NCI-H748 (cell line): Measurements from ENCODE around the gene SYN1.
A peak's percentile ranks its signal among the peaks of the same experiment; 100 is the strongest.

Experiments used
- DNase-seq: peaks from one replicate; lab custom pipeline; 2025; ENCODE audit not compliant: unreplicated experiment; lab: John Stamatoyannopoulos, UW

SYN1 gene

DNA sequence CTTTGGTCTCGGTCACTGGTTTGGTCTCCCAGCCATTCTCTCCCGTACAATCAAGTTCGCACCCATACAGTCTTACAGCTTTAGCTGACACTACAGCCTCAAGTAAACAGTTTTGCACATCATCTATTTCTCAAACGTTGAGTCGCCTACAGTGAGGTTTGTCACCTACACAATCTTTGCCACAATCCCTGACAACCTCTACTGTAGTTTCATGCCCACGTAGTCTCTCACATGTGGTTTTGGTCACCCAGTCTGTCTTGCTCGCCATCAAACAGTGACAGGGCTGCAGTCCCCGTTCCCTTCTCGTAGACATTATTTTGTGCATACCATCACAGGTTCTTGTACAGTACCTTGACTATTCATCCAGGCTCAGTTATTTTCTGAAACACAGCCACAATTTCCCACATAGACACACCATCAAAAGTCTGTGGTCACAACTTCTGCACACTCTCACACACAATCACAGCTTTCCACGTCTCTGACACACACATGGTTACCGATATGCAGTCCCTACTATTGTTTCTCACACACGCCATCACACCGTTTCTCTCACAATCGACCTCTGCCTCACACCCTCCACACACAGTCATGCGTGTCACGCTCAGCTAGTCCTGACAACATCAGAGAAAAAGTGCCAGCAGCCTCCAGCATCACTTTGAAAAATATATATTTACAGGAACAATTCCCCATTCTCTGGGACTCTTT is 15.4 kb upstream of the SYN1 start:
- no peak for DNase-seq

GRCh38 chrX:47633689-47634590 is 14.3 kb upstream of the SYN1 start:
- no peak for DNase-seq

DNA sequence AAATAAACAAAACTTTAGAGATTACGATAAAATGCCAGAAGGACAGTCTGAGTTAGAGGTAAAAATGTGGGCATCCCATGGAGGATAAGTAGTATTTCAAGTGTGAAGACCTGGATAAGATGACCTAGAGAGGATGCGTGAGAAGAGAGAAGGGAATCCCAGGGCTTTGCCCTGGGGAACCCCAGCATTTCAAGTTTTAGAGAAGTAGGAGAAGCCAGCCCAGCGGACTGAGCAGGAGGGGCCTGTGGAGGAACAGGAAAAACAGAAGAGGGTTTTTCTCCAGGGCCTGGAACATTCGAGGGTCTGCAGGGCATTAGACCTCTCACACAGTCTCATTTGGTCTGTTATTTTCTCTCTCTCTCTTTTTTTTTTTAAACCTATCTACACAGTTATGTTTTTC is 13.0 kb upstream of the SYN1 start:
- no peak for DNase-seq

DNA sequence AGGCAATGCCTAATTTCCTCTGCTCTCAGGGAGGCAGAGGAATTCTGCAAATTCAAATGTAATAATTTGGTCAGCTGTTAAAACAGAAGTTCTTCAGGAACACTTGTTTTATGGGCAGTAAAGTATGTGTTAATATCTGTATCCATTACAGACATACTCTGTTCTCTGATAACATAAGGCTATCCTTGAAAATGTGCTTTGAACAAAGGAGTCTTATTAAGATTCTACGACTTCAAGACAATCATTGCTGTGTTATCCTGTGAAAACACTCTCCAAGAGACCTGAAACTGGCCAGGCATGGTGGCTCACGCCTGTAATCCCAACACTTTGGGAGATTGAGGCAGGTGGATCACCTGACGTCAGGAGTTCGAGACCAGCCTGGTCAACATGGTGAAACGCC is 12.0 kb upstream of the SYN1 start:
- no peak for DNase-seq

DNA sequence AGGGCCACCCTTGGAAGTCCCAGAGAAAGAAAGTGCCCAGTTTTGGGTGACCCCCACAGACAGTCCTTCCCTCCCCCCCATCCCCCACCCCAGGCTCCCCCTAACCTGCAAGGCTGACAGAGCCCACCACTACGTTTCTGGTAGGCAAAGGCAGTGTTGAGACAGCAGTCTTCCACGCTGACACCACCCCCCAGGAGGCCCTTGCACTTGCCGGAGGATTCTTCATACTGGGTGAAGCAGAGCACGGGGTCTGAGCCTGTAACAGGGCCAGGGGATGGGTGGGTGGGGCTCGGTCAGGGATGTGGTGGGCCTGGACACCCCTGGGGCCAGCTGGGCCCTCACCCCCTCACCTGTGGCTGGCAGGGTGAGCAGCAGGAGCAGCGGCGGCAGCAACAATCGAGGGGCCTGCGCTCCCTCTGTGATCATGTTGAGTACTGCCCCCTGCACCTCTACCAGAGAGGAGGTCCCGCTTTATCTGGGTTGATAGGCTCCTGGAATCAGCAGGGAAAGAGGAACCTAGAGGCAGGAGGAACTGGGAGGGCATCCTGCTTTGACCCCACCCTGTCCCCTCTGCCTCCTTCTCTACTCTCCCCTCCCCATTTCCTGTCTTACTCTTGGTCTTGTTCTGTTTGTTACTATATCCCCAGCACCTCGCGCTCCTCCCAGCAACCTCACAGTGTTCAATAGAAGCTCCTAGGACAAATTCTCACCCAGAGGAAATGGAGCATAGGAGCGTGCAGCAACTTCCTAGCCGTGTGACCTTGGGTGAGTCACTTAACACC is 10.0 kb upstream of the SYN1 start, which contains the start of gene CFP:
Gene CFP (minus strand): TSS at position 512 of the 782 bp plus-strand sequence. CDS start 86 bp downstream, at position 426.
- no peak for DNase-seq

DNA sequence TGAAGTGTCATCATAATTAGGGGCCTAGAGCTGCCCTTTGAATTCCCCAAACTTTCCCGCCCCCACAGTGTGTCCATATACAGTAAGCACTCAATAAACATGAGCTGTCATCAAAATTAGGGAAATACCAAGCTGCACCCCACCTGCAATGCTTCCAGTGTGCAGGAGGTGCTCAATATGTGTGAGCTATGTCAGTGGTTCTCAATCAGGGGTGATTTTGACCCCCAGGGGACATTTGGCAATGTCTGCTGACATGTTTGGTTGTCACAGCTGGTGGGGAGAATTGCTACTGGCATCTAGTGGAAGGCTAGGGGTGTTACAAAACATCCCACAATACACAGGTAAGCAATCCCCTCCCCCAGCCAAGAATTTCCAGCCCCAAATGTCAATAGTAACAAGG is 9.3 kb upstream of the SYN1 start:
- DNase-seq: no peak

DNA sequence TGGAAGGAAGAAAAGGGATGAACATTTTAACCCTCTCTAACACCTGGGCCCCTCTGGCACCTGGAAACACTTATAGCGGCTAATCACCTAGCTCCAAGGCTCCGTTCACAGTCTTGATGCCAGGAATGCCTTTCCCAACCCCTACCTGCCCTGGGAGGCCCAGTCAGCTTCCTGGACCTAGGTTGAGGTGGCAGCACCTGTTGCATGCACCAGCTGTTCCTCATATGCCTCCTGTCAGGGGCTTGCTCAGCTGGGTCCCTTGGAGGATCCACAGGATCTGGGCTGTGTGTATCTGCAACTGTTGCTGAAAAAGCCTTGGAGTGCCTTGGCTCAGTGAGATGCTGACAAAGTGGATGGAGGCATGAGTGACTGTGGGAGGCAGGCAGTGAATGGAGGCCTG is 5.7 kb upstream of the SYN1 start:
- DNase-seq: no peak

DNA sequence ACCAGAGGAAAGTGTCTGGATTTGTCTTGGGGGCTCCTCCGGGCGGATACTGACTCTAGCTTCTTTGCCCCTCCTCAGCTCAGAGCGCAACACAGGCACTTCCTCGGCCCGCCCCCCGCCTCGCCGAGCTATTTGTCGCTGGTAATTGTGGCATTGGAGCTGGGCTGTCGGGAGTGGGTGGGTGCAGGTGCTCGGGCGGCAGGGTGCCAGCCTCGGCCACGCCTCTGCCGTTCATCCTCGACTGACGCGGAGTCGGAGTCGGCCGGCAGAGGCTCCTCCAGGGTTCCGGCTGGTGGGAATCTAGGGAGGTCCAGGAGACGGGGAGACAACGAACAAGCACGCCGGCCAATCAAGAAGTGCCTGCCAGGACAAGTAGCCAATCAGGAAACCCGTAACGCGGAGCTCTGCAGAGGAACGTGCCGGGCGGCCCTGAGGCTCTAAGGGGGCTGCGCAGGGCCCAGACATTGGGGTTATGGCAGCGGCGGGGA is 3.9 kb upstream of the SYN1 start:
- DNase-seq: peak; percentile 93

GRCh38 chrX:47621851-47622250 is 2.2 kb upstream of the SYN1 start:
- no peak for DNase-seq

GRCh38 chrX:47620303-47620685 is 637 bp upstream of the SYN1 start:
- no peak for DNase-seq

DNA sequence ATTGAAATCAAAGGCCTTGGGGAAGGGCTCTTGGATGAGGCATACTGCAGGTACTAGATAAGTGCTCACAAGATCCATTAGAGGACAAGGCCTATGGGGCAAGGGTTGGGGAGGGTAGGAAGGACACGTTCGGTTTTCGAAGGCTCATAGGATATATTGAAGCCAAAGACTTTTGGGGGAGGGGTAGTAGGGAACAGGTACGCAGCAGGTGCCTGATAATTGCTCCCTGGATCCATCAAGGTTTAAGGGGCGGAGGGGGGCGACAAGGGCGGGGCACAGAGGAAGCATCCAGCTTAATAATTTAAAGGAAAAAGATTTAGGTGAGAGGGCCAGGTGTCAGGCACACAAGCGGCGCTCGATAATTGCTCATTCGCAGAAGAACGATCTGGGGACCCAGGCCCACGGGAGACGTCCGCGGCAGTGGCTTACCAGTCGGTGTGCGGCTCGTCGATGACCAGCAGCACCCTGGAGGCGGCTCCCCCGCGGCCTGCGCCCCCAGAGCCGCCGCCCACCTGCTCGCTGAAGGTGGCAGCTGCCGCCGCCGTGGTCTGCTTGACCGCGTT is 653 bp downstream of the SYN1 start:
- DNase-seq: no peak

- no peak for DNase-seq
These were observed 5.0 kb downstream of the SYN1 start for GRCh38 chrX:47614618-47615017.

- DNase-seq: no peak
These were observed 6.6 kb downstream of the SYN1 start for GRCh38 chrX:47613082-47613481.

DNA sequence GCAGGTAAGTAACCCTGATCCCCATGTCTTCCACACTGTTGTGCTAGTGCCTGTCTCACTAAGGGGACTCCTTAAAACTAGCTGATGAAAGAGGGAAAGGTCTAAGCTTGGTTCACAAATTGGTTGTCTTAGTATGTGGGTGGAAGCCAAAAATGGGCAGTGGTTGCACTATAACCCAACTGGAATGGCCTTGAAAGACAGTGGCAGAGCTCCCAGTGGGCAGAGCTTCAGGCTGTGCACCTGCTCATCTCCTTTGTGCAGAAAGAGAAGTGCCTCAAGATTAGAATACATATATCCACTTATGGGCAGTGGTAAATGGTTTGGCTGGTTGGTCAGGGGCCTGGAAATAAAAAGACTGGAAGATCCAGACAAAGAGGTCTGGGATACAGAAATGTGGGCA is 7.2 kb downstream of the SYN1 start:
- no peak for DNase-seq

- DNase-seq: no peak
These were observed 7.7 kb downstream of the SYN1 start for GRCh38 chrX:47611926-47612325.

- DNase-seq: no peak
These were observed 8.2 kb downstream of the SYN1 start for GRCh38 chrX:47611489-47611888.

- DNase-seq: no peak
These were observed 9.1 kb downstream of the SYN1 start for GRCh38 chrX:47610511-47610910.

- no peak for DNase-seq
These were observed 11.4 kb downstream of the SYN1 start for GRCh38 chrX:47608130-47608810.

- no peak for DNase-seq
These were observed 12.6 kb downstream of the SYN1 start for GRCh38 chrX:47607091-47607490.

DNA sequence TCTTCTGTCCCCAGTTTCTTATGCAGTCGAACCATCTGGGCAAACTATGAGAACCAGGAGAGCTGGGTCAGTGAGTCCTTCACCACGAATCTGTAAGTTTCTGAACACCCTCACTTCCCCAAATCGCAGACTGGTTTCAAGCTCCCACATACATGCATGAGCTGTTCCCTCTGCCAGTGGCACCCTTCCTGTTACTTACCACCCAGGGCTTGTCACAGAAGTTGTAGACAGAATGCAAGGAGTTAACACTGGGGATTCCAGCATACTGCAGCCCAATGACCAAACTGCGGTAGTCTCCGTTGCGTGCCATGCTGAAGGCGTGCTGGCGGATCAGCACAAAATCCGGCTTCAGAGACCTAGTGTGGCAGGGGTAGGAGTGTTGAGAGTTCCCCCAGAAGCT is 14.6 kb downstream of the SYN1 start:
- no peak for DNase-seq
